Subcutaneous adipose tissue (tissue), 4 donors: ENCODE measurements around the gene ATP6V1C2. TPM values are rescaled to one million over a fixed set of nuclear protein-coding genes. Genes with fewer than 3 reads are reported as not detected.

Experiments used
- total RNA-seq, 4 donors: library from RNA; depleted of rRNA; stranded (reverse); fragments of >200 nt; gene quantifications; one replicate each; pipeline ENCODE4 v1.1.0, GENCODE V29; 2016
- TF ChIP-seq, protein P1 (sequence below): fragments of 450-650 bp; IDR thresholded peaks from one replicate; pipeline ENCODE4 v1.5.1; 2016; ENCODE audit warnings: low read depth, mild to moderate bottlenecking, control low read depth, antibody characterized with exemption, moderate library complexity

Gene ATP6V1C2
- total RNA-seq, 4 donors from 2014 or later: 0.22 to 3.6 (median 2.6) TPM

DNA sequence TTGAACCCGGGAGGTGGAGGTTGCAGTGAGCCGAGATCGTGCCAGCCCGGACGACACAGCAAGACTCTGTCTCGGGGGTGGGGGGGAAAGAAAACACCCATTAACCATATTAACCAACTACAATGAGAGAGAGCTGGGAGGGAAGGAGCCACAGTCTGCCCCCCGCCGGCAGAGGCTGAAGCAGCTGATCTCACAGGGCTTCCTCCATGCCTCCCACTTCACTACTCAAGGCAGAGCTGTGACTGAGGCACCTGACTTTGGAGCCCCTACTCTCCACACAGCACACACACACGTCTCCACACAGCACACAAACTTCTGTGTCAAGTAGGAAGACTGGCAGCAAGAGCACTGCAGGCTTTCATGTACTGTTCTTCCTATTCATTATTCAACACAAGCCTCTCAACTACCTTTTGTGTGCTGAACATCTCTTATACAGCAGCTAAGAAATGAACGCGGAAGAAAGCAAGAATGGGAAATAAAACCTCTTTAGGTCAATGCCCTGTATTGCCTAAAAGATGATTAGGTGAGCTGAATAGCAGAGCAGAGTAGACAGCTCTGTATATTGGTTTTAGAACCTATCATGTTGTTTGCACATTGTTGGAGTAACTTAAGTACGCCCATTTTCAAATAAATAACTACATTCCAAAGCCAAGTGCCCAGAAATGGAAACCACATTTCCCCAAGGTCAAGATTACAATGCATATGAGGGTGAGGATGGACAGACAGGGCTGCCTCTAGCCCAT is 65.0 kb downstream of the ATP6V1C2 start:
- TF ChIP-seq, protein P1, sequence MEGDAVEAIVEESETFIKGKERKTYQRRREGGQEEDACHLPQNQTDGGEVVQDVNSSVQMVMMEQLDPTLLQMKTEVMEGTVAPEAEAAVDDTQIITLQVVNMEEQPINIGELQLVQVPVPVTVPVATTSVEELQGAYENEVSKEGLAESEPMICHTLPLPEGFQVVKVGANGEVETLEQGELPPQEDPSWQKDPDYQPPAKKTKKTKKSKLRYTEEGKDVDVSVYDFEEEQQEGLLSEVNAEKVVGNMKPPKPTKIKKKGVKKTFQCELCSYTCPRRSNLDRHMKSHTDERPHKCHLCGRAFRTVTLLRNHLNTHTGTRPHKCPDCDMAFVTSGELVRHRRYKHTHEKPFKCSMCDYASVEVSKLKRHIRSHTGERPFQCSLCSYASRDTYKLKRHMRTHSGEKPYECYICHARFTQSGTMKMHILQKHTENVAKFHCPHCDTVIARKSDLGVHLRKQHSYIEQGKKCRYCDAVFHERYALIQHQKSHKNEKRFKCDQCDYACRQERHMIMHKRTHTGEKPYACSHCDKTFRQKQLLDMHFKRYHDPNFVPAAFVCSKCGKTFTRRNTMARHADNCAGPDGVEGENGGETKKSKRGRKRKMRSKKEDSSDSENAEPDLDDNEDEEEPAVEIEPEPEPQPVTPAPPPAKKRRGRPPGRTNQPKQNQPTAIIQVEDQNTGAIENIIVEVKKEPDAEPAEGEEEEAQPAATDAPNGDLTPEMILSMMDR: no peak

DNA sequence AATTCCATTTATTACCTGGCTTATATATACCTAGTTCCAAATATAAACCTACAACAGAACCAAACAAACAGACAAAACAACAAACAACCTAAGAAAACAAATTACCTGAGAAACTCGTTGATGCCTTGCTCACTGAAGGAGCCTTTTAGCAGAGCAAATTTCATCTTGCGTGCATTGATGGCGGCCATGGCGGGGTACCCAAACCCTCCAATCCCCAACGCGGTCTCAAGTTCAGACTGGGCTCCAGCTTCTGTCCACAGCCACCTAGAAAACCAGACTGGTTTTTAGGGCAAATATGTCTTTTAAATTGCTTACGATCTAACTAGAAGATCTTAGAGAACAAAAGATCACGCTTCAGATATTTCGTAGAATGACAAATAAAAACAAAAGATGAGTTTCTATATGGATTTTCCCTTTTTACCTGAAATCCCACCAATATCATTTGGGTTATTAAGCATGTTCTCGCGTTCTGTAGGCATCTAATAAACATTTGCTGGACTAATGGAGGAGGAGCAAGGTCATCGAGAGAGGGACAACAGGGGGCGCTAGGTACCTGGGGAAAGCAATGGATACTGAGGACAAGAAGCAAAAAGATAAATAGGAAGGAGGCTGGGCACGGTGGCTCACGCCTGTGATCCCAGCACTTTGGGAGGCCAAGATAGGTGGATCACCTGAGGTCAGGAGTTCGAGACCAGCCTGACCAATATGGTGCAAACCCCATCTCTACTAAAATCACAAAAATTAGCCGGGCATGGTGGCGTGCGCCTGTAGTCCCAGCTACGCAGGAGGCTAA is 65.9 kb downstream of the ATP6V1C2 start:
- TF ChIP-seq, protein P1: no peak

DNA sequence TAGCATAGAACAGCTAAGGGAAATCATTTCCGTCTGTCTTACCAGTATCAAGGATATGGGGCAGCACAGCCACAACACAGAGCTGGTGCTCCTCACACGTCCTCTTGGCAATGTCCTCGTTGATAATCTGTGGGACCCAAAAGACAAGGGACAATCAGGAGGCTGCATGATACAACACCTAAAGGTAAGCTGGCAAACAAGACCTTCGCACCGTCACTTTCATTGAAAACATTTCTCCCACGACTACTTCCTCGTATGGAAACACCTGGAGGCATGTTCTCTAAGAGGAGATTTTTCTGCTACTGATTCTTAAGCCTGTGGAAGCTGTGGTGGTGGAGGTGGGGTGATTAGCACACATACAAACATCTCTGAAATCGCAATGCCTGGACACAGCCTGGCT is 67.4 kb downstream of the ATP6V1C2 start:
- TF ChIP-seq, protein P1: no peak

DNA sequence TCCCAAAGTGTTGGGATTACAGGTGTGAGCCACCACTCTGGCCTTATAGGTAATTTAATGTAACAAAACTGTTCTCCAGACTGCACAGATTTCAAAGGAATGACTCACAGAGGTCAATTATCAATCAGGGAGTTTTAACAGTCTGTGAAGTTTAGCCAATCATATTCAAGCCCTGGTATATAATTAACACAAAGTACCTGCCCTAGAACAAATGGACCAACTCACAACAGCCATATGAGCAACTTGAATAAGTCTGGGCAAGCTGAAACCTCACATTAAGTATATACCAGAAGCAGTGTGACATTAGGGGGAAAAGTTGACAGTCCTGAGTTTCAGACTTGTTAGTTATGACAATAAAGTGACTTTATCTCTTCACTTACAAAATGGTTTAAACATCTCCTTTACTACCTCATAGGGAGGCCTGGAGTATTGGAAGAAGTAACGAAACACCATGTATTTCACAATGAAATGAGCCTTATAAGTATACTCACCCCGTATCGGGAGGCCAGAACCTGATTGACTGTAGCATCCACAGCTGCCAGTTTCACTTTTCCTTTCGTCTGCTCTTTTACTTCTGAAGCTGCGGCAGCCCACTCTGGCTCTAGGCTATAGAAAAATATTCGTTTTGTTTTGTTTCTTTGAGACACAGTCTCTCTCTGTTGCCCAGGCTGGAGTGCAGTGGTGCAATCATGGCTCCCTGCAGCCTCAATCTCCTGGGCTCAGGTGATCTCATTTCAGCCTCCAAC is 69.0 kb downstream of the ATP6V1C2 start:
- TF ChIP-seq, protein P1: no peak

DNA sequence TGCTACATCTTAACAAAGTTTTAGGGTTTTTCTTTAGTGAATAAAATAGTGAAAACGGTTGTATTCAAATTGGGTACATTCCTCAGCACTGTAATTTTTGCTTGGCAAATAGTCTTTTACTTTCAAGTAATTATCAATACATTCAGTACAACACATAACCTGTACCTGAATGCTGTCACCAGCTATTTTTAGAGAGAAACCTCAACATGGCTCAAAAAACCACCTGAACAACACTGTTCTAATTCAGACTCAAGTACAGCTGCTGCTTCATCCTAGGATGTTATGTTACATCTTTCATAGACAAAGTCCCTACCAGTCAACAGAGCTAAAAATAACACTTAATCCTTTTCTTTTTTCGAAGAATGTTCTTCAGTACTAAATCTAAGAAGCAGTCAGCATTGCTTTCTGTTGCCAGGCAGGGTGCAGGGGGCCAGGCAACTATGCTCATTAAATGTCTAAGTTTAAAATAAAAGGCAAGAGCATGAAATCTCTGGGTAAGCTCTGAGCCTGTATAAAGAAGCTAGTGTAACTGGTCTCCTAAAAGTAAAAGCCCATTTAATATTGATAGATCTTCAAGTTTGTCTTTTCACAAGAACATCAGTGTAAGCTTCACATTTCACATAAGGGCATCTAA is 70.7 kb downstream of the ATP6V1C2 start:
- TF ChIP-seq, protein P1: no peak

DNA sequence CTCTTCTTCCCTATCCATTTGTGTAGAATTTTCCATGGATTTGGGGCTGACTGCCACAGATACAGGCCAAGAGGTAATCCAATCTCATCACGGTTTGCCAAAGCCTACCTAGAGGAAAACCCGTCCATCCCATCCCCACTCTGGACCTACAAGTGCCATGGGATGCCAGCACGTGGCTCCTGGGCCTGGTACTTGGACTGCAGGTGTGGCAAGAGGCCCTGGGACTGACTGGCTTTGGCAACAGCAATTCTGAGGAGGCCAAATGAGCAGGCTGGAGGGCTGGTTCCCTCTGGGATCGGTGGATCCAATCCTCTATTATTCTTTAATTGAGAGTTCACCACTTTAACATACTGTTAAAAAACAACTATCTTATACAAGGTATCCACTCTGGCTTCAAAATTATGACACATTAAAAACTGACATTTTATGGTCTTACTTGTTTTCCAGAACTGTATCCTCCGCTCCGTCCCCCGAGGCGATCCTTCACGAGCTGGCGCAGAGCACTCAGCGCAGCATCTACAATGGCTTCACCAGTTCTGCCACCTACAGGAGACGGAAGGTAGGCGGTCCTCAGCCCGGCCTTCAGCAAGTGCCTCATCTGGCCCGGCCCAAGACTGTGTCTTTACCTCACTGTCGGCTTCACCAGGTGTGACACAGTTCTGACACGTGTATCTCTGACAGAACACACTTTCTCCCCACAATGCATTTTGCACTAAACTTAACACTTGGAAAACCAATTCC is 71.4 kb downstream of the ATP6V1C2 start:
- TF ChIP-seq, protein P1: no peak
